Panc1 (cell line): ENCODE data around the gene MCM7. TPM values are rescaled to one million over a fixed set of nuclear protein-coding genes. Genes with fewer than 3 reads are reported as not detected.

Experiments
- ATAC-seq: fragments of 200-7000 bp; cut with Tn5 transposase; 2 replicates; pipeline ENCODE4 v1.9.1; 2020; ENCODE audit warnings: mild to moderate bottlenecking, moderate library complexity
- BruUV-seq: library from RNA; stranded (reverse); fragments of 400-500 nt; replicated peaks from 2 replicates; lab custom pipeline; 2021; lab: Mats Ljungman, UMichigan
- CTCF ChIA-PET: fragments of 300-600 bp; sonication (Branson Sonifier 250); formaldehyde crosslinking; loops from one replicate; lab custom pipeline; 2022; ENCODE audit warnings: antibody characterized with exemption; lab: Charles Lee
- POLR2A ChIA-PET: fragments of 300-600 bp; sonication (Branson Sonifier 250); formaldehyde crosslinking; loops from one replicate; lab custom pipeline; 2022; ENCODE audit warnings: antibody characterized with exemption; lab: Charles Lee
- DNase-seq: peaks from one replicate; pipeline ENCODE4 v3.0.0-alpha.2; 2010; ENCODE audit warnings: low read depth, low spot score
- H3K27ac ChIP-seq: 2 replicates; pipeline ENCODE4 v1.5.1; 2011; ENCODE audit warnings: mild to moderate bottlenecking, low read length, inconsistent platforms
- H3K27me3 ChIP-seq: fragments of 200-500 bp; sonication (Bioruptor generic); 2 replicates; pipeline ENCODE4 v1.6.0; 2014; ENCODE audit warnings: low read length, inconsistent platforms; ENCODE audit not compliant: control insufficient read depth, insufficient read depth
- H3K36me3 ChIP-seq: fragments of 200-500 bp; sonication (Bioruptor generic); 2 replicates; pipeline ENCODE4 v1.5.1; 2014; ENCODE audit warnings: inconsistent platforms, mild to moderate bottlenecking, low read length, moderate library complexity; ENCODE audit not compliant: control insufficient read depth, insufficient read depth
- H3K4me1 ChIP-seq: 2 replicates; pipeline ENCODE4 v1.5.1; 2011; ENCODE audit warnings: inconsistent platforms, mild to moderate bottlenecking, low read length, moderate library complexity; ENCODE audit not compliant: control insufficient read depth, insufficient read depth
- H3K4me3 ChIP-seq, 2 experiments: 2 replicates each; pipeline ENCODE4 v1.5.1; 2011 to 2012; ENCODE audit warnings: low read depth in 2 of 2, low read length in 2 of 2, mild to moderate bottlenecking in 2 of 2, inconsistent platforms in 1 of 2, moderate library complexity in 1 of 2
- H3K9me3 ChIP-seq: fragments of 200-500 bp; sonication (Bioruptor generic); 2 replicates; pipeline ENCODE4 v1.5.1; 2014; ENCODE audit warnings: low read depth, mild to moderate bottlenecking, inconsistent platforms, low read length, moderate library complexity; ENCODE audit not compliant: control insufficient read depth, insufficient read depth
- CTCF ChIP-seq: fragments of 450-650 bp; IDR thresholded peaks from 2 replicates; pipeline ENCODE4 v1.5.1; 2017; ENCODE audit warnings: mild to moderate bottlenecking
- POLR2AphosphoS5 ChIP-seq: IDR thresholded peaks from 2 replicates; pipeline ENCODE4 v1.6.1; 2012; ENCODE audit warnings: mild to moderate bottlenecking, low read depth, low read length, moderate library complexity
- REST ChIP-seq, 2 experiments: IDR thresholded peaks; 2 replicates each; pipeline ENCODE4 v1.6.1; 2011 to 2012; ENCODE audit warnings: low read depth in 2 of 2, control low read depth in 1 of 2, low read length in 1 of 2, mild to moderate bottlenecking in 1 of 2, moderate library complexity in 1 of 2; ENCODE audit not compliant: insufficient read depth in 1 of 2
- SIN3A ChIP-seq: IDR thresholded peaks from 2 replicates; pipeline ENCODE4 v1.6.1; 2012; ENCODE audit warnings: low read depth, mild to moderate bottlenecking, low read length, moderate library complexity, borderline replicate concordance; ENCODE audit not compliant: insufficient read depth
- TCF7L2 ChIP-seq: IDR thresholded peaks from 2 replicates; pipeline ENCODE4 v1.6.1; 2011; ENCODE audit warnings: mild to moderate bottlenecking, low read depth, low read length, inconsistent platforms
- in situ Hi-C: cut with HindIII; loops from 2 replicates; pipeline ENCODE4 v1.10.0; 2016; ENCODE audit warnings: low sequenced_read_pairs, low pct_unique_long_range_greater_than_20kb
- intact Hi-C: fragments of 100-400 bp; cut with micrococcal nuclease; formaldehyde crosslinking; loops from one replicate; pipeline ENCODE4 v1.10.0; 2022; ENCODE audit not compliant: unreplicated experiment
- total RNA-seq: library from RNA; stranded (reverse); gene quantifications from one replicate; pipeline ENCODE4 v1.2.1, GENCODE V29; 2021; ENCODE audit not compliant: unreplicated experiment

Gene MCM7
- total RNA-seq, 1 experiment from 2014 or later = 258 TPM

- Histone ChIP-seq H3K9me3 (no peaks in the 10 kb centered on the region), H3K27ac (peak overlapping the region; percentile 75; the same call in 1 of the 2 replicates), H3K27me3 (no peaks in the 10 kb centered on the region), H3K36me3 (peaks cover 8% of the 10 kb centered on the region; the same call in 1 of the 2 replicates), H3K4me3 (peak overlapping the region in 1 of 2 experiments; percentile 99; a peak in 1 of 4 replicates), H3K4me1 (peaks cover 15% of the 10 kb centered on the region)
- intact Hi-C loops (loop anchor here (10.0 kb wide), 1 partner anchor 88 kb away; no protein-coding TSS in a partner anchor), in situ Hi-C loops (no loop called here)
- ChIA-PET POLR2A (interaction anchor here (0.6 to 1.0 kb wide), 3 partner anchors 19 to 1087 kb away, joined by 4 to 5 read pairs (median 4); partner anchors contain the start of genes AP4M1 and MCM7), CTCF (interaction anchor here (0.7 kb wide), 1 partner anchor 94 kb away, joined by 6 read pairs; no protein-coding TSS in a partner anchor)
- ATAC-seq (no peak), DNase-seq (no peak)
- no peak for TF ChIP-seq TCF7L2
- TF ChIP-seq SIN3A = no peak
- no TSS peak for BruUV-seq
Observed at GRCh38 chr7:100082978-100083377, 18.2 kb downstream of the MCM7 start.

DNA sequence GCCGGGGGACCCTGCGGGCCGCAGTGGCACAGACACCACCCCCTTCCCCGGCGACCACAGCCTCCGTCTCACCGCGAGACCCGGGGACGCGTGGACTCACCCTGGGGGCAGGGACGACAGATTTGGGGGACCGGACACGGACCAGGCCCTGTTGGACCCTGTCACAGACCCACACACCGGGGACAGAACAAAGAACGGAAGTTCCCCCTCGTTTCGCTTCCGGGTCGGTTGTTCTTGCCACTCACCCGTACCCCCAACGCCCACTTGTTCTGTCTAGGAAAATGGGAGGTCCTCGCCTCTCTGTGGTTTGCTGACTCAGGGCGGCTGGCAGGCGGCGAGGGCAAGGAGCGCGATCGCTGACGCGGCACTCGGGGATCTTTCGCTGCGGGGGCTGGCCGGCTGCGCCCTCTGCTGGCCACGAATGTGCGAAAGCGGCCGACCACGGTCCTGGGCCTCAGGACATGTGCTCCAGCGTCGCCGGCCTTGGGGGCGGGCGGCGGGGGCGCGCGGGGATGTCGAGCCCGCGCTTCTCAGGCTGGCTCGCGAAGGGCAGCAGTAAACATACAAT is 19.6 kb downstream of the MCM7 start, which contains the start of gene ZNF3:
ZNF3 (minus strand) TSS at position 189 of the 568 bp plus-strand sequence. CDS start 4,366 bp downstream, outside the sequence.
- ChIA-PET CTCF (no interaction called here), POLR2A (no interaction called here)
- H3K9me3 ChIP-seq = peaks cover 7% of the 10 kb centered on the region; the same call in 1 of the 2 replicates
- H3K27ac ChIP-seq = peak within 1 kb of the TSS; percentile 91
- peak within 1 kb of the TSS; percentile 76 to 99 for H3K4me3 ChIP-seq
- intact Hi-C loops (loop anchor here (10.0 kb wide), 1 partner anchor 87 kb away; no protein-coding TSS in a partner anchor), in situ Hi-C loops (no loop called here)
- no peaks in the 10 kb centered on the region for H3K27me3 ChIP-seq
- TF ChIP-seq TCF7L2 (peak; percentile 60), REST (IDR thresholded peaks at IDR 0.05; ENCODE audit: insufficient read depth in 1 of 2, low read depth in 2 of 2, low read length in 1 of 2) (no peak; a peak in 1 of 4 replicates), CTCF (peak; percentile 98), SIN3A (peak; percentile 85), POLR2AphosphoS5 (peak; percentile 86)
- peak; percentile 100 for DNase-seq
- no TSS peak for BruUV-seq
- ATAC-seq = peak; percentile 97
- peaks cover 9% of the 10 kb centered on the region for H3K4me1 ChIP-seq
- peaks cover 12% of the 10 kb centered on the region for H3K36me3 ChIP-seq
